GM18870 (cell line): ENCODE measurements around the gene CACNG3.
"Not testable (repeated sequence)": the region's sequence is repeated elsewhere in the genome, so short reads cannot be mapped to it uniquely, and the experiment has no call there.

Experiments
- ATAC-seq: cut with Tn5 transposase; IDR thresholded peaks from one replicate; pipeline ENCODE4 v1.9.1; 2021; ENCODE audit warnings: moderate library complexity; ENCODE audit not compliant: unreplicated experiment

Gene CACNG3

GRCh38 chr16:24328835-24329452 lies 72.8 kb downstream of the CACNG3 start:
- no peak for ATAC-seq

GRCh38 chr16:24332178-24332577 lies 76.0 kb downstream of the CACNG3 start:
- ATAC-seq: no peak

GRCh38 chr16:24332582-24333090 lies 76.5 kb downstream of the CACNG3 start:
- ATAC-seq: no peak

- no peak for ATAC-seq
Measured at GRCh38 chr16:24336491-24336890, 80.4 kb downstream of the CACNG3 start.

GRCh38 chr16:24337013-24337412 lies 80.9 kb downstream of the CACNG3 start:
- no peak for ATAC-seq

- ATAC-seq: not testable (repeated sequence)
Measured at GRCh38 chr16:24343829-24344228, 87.7 kb downstream of the CACNG3 start.

GRCh38 chr16:24344784-24345183 lies 88.6 kb downstream of the CACNG3 start:
- ATAC-seq: no peak

GRCh38 chr16:24345704-24346103 lies 89.6 kb downstream of the CACNG3 start:
- ATAC-seq: no peak

GRCh38 chr16:24346734-24347133 lies 90.6 kb downstream of the CACNG3 start:
- no peak for ATAC-seq

- ATAC-seq: no peak
Measured at GRCh38 chr16:24347556-24347955, 91.4 kb downstream of the CACNG3 start.

GRCh38 chr16:24348545-24349290 lies 92.6 kb downstream of the CACNG3 start:
- ATAC-seq: no peak

GRCh38 chr16:24349320-24349719 lies 93.2 kb downstream of the CACNG3 start:
- ATAC-seq: no peak

GRCh38 chr16:24352746-24353145 lies 96.6 kb downstream of the CACNG3 start:
- no peak for ATAC-seq

- ATAC-seq: no peak
Measured at GRCh38 chr16:24353622-24354021, 97.5 kb downstream of the CACNG3 start.

- no peak for ATAC-seq
Measured at GRCh38 chr16:24357511-24357910, 101.4 kb downstream of the CACNG3 start.

GRCh38 chr16:24358117-24358516 lies 102.0 kb downstream of the CACNG3 start:
- no peak for ATAC-seq

- ATAC-seq: no peak
Measured at GRCh38 chr16:24359490-24359889, 103.4 kb downstream of the CACNG3 start.

GRCh38 chr16:24360936-24361335 lies 104.8 kb downstream of the CACNG3 start:
- ATAC-seq: no peak

GRCh38 chr16:24364596-24364995 lies 108.5 kb downstream of the CACNG3 start:
- no peak for ATAC-seq

- ATAC-seq: no peak
Measured at GRCh38 chr16:24367186-24367710, 111.1 kb downstream of the CACNG3 start.

- no peak for ATAC-seq
Measured at GRCh38 chr16:24372824-24373223, 116.7 kb downstream of the CACNG3 start.

GRCh38 chr16:24378999-24379398 lies 122.9 kb downstream of the CACNG3 start:
- ATAC-seq: no peak
